Tibial nerve (tissue), 3 donors: Measurements from ENCODE around the gene WDR75.
"Not testable (repeated sequence)": the region's sequence is repeated elsewhere in the genome, so short reads cannot be mapped to it uniquely, and the experiment has no call there.

Source experiments
- POLR2A ChIP-seq, 2 donors: fragments of 450-650 bp; IDR thresholded peaks; one replicate each; pipeline ENCODE4 v1.6.1; 2017; ENCODE audit warnings: antibody characterized with exemption in 2 of 2, mild to moderate bottlenecking in 2 of 2, moderate library complexity in 2 of 2
- TF ChIP-seq, protein P1 (sequence below), 5 experiments: fragments of 200-600 bp in 3 of 5; fragments of 450-650 bp in 2 of 5; sonication (generic) in 3 of 5; IDR thresholded peaks; one replicate each; pipeline ENCODE4 v1.5.1; 2016 to 2019; ENCODE audit warnings: antibody characterized with exemption in 5 of 5, mild to moderate bottlenecking in 3 of 5, moderate library complexity in 2 of 5

DNA sequence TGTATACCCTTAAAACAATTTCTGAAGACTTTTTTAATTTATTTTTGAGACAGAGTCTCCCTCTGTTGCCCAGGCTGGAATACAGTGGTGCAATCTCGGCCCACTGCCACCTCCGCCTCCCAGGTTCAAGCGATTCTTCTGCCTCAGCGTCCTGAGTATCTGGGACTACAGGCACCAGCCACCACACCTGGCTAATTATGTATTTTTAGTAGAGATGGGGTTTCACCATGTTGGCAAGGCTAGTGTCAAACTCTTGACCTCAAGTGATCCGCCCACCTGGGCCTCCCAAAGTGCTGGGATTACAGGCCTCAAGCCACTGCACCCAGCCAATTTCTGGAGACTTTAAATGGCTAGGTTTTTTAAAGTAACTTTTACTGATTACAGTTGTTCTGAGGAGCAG is 37.0 kb downstream of the WDR75 start:
- TF ChIP-seq, protein P1, sequence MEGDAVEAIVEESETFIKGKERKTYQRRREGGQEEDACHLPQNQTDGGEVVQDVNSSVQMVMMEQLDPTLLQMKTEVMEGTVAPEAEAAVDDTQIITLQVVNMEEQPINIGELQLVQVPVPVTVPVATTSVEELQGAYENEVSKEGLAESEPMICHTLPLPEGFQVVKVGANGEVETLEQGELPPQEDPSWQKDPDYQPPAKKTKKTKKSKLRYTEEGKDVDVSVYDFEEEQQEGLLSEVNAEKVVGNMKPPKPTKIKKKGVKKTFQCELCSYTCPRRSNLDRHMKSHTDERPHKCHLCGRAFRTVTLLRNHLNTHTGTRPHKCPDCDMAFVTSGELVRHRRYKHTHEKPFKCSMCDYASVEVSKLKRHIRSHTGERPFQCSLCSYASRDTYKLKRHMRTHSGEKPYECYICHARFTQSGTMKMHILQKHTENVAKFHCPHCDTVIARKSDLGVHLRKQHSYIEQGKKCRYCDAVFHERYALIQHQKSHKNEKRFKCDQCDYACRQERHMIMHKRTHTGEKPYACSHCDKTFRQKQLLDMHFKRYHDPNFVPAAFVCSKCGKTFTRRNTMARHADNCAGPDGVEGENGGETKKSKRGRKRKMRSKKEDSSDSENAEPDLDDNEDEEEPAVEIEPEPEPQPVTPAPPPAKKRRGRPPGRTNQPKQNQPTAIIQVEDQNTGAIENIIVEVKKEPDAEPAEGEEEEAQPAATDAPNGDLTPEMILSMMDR (IDR thresholded peaks at IDR 0.05): not testable (repeated sequence)
- not testable (repeated sequence) for TF ChIP-seq POLR2A (IDR thresholded peaks at IDR 0.05)
